Glutamatergic neuron (in vitro differentiated cells): ENCODE data around the gene BMX. TPM values are rescaled to one million over a fixed set of nuclear protein-coding genes. Genes with fewer than 3 reads are reported as not detected.

Experiments
- DNase-seq: peaks from one replicate; pipeline ENCODE4 v3.0.0; 2022
- H3K27ac Mint-ChIP-seq: one replicate; pipeline ENCODE4 v1.8.0; 2020; ENCODE audit warnings: mild to moderate bottlenecking, mixed read lengths, inconsistent platforms; ENCODE audit not compliant: unreplicated experiment
- H3K27me3 Mint-ChIP-seq: one replicate; pipeline ENCODE4 v1.8.0; 2020; ENCODE audit warnings: mild to moderate bottlenecking, moderate library complexity, mixed read lengths, inconsistent platforms; ENCODE audit not compliant: unreplicated experiment
- H3K36me3 Mint-ChIP-seq: one replicate; pipeline ENCODE4 v1.8.0; 2020; ENCODE audit warnings: mild to moderate bottlenecking, mixed read lengths, inconsistent platforms; ENCODE audit not compliant: unreplicated experiment
- H3K4me1 Mint-ChIP-seq: one replicate; pipeline ENCODE4 v1.8.0; 2020; ENCODE audit warnings: mild to moderate bottlenecking, low read depth, mixed read lengths, inconsistent platforms; ENCODE audit not compliant: unreplicated experiment
- H3K4me3 Mint-ChIP-seq: one replicate; pipeline ENCODE4 v1.8.0; 2020; ENCODE audit warnings: mild to moderate bottlenecking, mixed read lengths, inconsistent platforms; ENCODE audit not compliant: unreplicated experiment
- H3K9me3 Mint-ChIP-seq: one replicate; pipeline ENCODE4 v1.8.0; 2020; ENCODE audit warnings: mild to moderate bottlenecking, moderate library complexity, mixed read lengths, inconsistent platforms; ENCODE audit not compliant: unreplicated experiment
- total RNA-seq: library from RNA; stranded (reverse); fragmentation: NEBNext Ultra II Directional; extraction: Animal tissue kit (Norgen Biotek cat#: 25700); gene quantifications from one replicate; pipeline ENCODE4 v1.2.1, GENCODE V29; 2021; ENCODE audit not compliant: unreplicated experiment
- TF ChIP-seq, protein P1 (sequence below): fragments of 200-600 bp; sonication (generic); IDR thresholded peaks from one replicate; pipeline ENCODE4 v1.5.0; 2021; ENCODE audit not compliant: partially characterized antibody, unreplicated experiment

The BMX gene
- total RNA-seq, 1 donor from 2014 or later, result not detected

DNA sequence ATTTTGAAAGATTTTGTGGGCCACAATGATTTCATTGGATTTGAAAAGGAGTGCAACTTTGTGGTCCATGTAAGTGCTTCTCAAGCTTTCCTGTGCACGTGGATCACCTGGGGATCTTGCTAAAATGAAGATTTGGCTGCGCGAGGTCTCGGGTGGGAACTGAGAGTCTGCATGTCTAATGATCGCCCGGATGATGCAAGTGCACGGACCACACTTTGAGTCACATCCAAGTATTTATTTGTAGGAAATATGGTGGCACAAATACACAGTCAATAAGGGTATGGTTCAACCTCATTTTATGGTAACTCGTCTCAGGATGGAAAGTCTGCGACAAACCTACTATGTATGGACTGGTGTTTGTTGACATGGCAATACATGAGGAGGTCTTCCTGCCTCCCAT, 899 bp downstream of the BMX start:
- H3K4me3 Mint-ChIP-seq, result no peak overlapping the region
- no peak for DNase-seq
- TF ChIP-seq, protein P1, sequence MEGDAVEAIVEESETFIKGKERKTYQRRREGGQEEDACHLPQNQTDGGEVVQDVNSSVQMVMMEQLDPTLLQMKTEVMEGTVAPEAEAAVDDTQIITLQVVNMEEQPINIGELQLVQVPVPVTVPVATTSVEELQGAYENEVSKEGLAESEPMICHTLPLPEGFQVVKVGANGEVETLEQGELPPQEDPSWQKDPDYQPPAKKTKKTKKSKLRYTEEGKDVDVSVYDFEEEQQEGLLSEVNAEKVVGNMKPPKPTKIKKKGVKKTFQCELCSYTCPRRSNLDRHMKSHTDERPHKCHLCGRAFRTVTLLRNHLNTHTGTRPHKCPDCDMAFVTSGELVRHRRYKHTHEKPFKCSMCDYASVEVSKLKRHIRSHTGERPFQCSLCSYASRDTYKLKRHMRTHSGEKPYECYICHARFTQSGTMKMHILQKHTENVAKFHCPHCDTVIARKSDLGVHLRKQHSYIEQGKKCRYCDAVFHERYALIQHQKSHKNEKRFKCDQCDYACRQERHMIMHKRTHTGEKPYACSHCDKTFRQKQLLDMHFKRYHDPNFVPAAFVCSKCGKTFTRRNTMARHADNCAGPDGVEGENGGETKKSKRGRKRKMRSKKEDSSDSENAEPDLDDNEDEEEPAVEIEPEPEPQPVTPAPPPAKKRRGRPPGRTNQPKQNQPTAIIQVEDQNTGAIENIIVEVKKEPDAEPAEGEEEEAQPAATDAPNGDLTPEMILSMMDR, result no peak
- no peaks in the 10 kb centered on the region for H3K4me1 Mint-ChIP-seq
- no peaks in the 10 kb centered on the region for H3K9me3 Mint-ChIP-seq
- no peaks in the 10 kb centered on the region for H3K36me3 Mint-ChIP-seq
- H3K27ac Mint-ChIP-seq, result no peak overlapping the region
- peaks cover 3% of the 10 kb centered on the region for H3K27me3 Mint-ChIP-seq

DNA sequence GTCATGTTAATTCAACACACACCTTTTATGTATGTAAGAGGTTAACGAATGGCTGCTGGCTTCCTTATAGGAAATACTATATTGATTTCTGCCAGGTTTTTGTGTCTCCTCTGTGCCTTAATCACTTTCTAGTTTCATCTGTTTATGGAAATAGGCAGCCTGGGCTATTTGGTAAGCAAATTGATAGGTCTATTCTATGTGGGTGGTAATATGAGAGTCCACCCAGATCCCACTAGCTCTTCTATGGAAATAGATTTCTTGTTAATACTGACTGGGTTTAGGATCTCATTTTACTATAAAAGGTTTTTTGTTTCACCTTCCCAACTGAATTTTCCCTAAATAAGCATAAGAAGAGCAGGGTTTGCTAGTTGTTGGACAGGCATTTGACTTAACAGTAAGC, 4.1 kb downstream of the BMX start:
- no peaks in the 10 kb centered on the region for H3K36me3 Mint-ChIP-seq
- no peaks in the 10 kb centered on the region for H3K27me3 Mint-ChIP-seq
- H3K27ac Mint-ChIP-seq, result no peak overlapping the region
- no peaks in the 10 kb centered on the region for H3K4me1 Mint-ChIP-seq
- DNase-seq, result no peak
- TF ChIP-seq, protein P1, result no peak
- no peak overlapping the region for H3K4me3 Mint-ChIP-seq
- H3K9me3 Mint-ChIP-seq, result no peaks in the 10 kb centered on the region

- Mint-ChIP-seq H3K27ac (no peak overlapping the region), H3K27me3 (no peaks in the 10 kb centered on the region), H3K4me3 (no peak overlapping the region), H3K9me3 (no peaks in the 10 kb centered on the region), H3K4me1 (no peaks in the 10 kb centered on the region), H3K36me3 (no peaks in the 10 kb centered on the region)
- TF ChIP-seq, protein P1, result no peak
- no peak for DNase-seq
Observed at GRCh38 chrX:15505101-15505500, 4.5 kb downstream of the BMX start.

- no peaks in the 10 kb centered on the region for H3K4me1 Mint-ChIP-seq
- no peaks in the 10 kb centered on the region for H3K36me3 Mint-ChIP-seq
- no peaks in the 10 kb centered on the region for H3K27me3 Mint-ChIP-seq
- TF ChIP-seq, protein P1, result no peak
- no peaks in the 10 kb centered on the region for H3K9me3 Mint-ChIP-seq
- no peak for DNase-seq
- no peak overlapping the region for H3K4me3 Mint-ChIP-seq
- no peak overlapping the region for H3K27ac Mint-ChIP-seq
Observed at GRCh38 chrX:15507005-15507404, 6.4 kb downstream of the BMX start.

DNA sequence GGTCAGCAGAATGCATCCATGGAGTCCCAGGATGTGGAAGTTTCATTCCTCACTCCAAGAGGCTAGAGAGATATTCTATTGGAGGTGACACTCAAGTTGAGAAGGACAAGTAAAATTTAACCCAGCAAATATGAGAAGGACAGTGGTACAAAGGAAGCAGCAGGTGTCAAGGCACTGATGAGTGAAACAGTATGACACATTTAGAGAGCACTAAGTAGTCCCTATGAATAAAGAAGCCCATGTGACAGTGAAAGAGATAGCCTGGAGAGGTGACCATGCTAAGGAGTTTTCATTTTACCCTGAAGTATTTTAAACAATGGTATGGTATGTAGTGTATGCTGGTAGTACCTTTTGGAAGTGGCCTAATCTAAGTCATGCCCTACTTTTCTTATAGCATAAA, 9.2 kb downstream of the BMX start:
- Mint-ChIP-seq H3K27ac (no peak overlapping the region), H3K4me1 (no peaks in the 10 kb centered on the region), H3K27me3 (no peaks in the 10 kb centered on the region), H3K36me3 (no peaks in the 10 kb centered on the region), H3K9me3 (no peaks in the 10 kb centered on the region), H3K4me3 (no peak overlapping the region)
- TF ChIP-seq, protein P1, result no peak
- no peak for DNase-seq
